H1 (cell line): ENCODE data around the gene NUP188. TPM values are rescaled to one million over a fixed set of nuclear protein-coding genes. Genes with fewer than 3 reads are reported as not detected.
A peak's percentile ranks its signal among the peaks of the same experiment; 100 is the strongest.

Source experiments
- CTCF ChIA-PET: fragments of 300-600 bp; sonication (Branson Sonifier 250); formaldehyde crosslinking; loops from one replicate; lab custom pipeline; 2021; ENCODE audit not compliant: partially characterized antibody; lab: Charles Lee
- POLR2A ChIA-PET: fragments of 300-600 bp; sonication (Branson Sonifier 250); formaldehyde crosslinking; loops from one replicate; lab custom pipeline; 2021; ENCODE audit warnings: inconsistent platforms; ENCODE audit not compliant: partially characterized antibody; lab: Charles Lee
- DNase-seq, 2 experiments: peaks; one replicate each; pipeline versions ENCODE4 v3.0.0 to v3.0.0-alpha.2; 2010 to 2022; ENCODE audit warnings: low spot score in 2 of 2, low read depth in 1 of 2, mixed read lengths in 1 of 2
- FAIRE-seq: peaks from 2 replicates; lab custom pipeline; 2011; peaks lifted over from hg19 to GRCh38; lab: Jason Lieb, UNC
- H2AFZ ChIP-seq: 2 replicates; pipeline ENCODE4 v1.8.1; 2012; ENCODE audit warnings: low read length, inconsistent platforms
- H2AK5ac ChIP-seq: 2 replicates; pipeline ENCODE4 v1.6.1; 2013; ENCODE audit warnings: low read depth, low read length
- H2BK120ac ChIP-seq: replicated peaks from 2 replicates; pipeline ENCODE3; 2013; ENCODE audit warnings: low read depth, low read length, inconsistent platforms
- H2BK12ac ChIP-seq: 2 replicates; pipeline ENCODE4 v1.6.1; 2013; ENCODE audit warnings: low read depth, low read length
- H2BK15ac ChIP-seq: 2 replicates; pipeline ENCODE4 v1.6.1; 2013; ENCODE audit warnings: low read length
- H2BK20ac ChIP-seq: 2 replicates; pipeline ENCODE4 v1.6.1; 2013; ENCODE audit warnings: low read length
- H2BK5ac ChIP-seq: 2 replicates; pipeline ENCODE4 v1.6.1; 2013; ENCODE audit warnings: low read depth, low read length
- H3K14ac ChIP-seq: 2 replicates; pipeline ENCODE4 v1.6.1; 2013; ENCODE audit warnings: inconsistent platforms; ENCODE audit not compliant: insufficient read length
- H3K18ac ChIP-seq: 2 replicates; pipeline ENCODE4 v1.6.1; 2013; ENCODE audit warnings: low read length; ENCODE audit errors: extremely low read depth
- H3K23ac ChIP-seq: 2 replicates; pipeline ENCODE4 v1.6.1; 2013; ENCODE audit warnings: inconsistent platforms; ENCODE audit not compliant: insufficient read length
- H3K23me2 ChIP-seq: 2 replicates; pipeline ENCODE4 v1.6.1; 2013; ENCODE audit warnings: low read depth, low read length
- H3K27ac ChIP-seq: 2 replicates; pipeline ENCODE4 v1.6.1; 2011; ENCODE audit warnings: low read depth, low read length, inconsistent platforms
- H3K27me3 ChIP-seq, 4 experiments: replicated peaks in 1 of 4; 1 replicate in 1 of 4; 2 replicates in 3 of 4; pipeline versions ENCODE4 v1.6.1 to v1.8.1; 2011 to 2013; ENCODE audit warnings: low read length in 3 of 4, mild to moderate bottlenecking in 3 of 4, inconsistent platforms in 2 of 4, mixed read lengths in 2 of 4, moderate library complexity in 1 of 4; ENCODE audit not compliant: control insufficient read depth in 3 of 4, insufficient read depth in 3 of 4; ENCODE audit errors: extremely low read depth in 1 of 4
- H3K36me3 ChIP-seq, 4 experiments: 2 replicates each; pipeline versions ENCODE4 v1.6.1 to v1.8.1; 2011 to 2013; ENCODE audit warnings: mild to moderate bottlenecking in 4 of 4, low read length in 3 of 4, moderate library complexity in 2 of 4, control low read depth in 1 of 4, inconsistent platforms in 1 of 4; ENCODE audit not compliant: insufficient read depth in 4 of 4, control insufficient read depth in 2 of 4
- H3K4ac ChIP-seq: replicated peaks from 2 replicates; pipeline ENCODE3; 2013; ENCODE audit warnings: low read length, low read depth, mixed read lengths, inconsistent platforms; ENCODE audit not compliant: insufficient read length
- H3K4me1 ChIP-seq, 4 experiments: replicated peaks in 1 of 4; 1 replicate in 1 of 4; 2 replicates in 3 of 4; pipeline versions ENCODE4 v1.6.1 to v1.8.1; 2011 to 2013; ENCODE audit warnings: low read length in 3 of 4, inconsistent platforms in 2 of 4, mixed read lengths in 1 of 4; ENCODE audit not compliant: insufficient read depth in 4 of 4, control insufficient read depth in 3 of 4
- H3K4me2 ChIP-seq, 2 experiments: 2 replicates each; pipeline versions ENCODE4 v1.6.1 to v1.8.1; 2011 to 2013; ENCODE audit warnings: low read depth in 2 of 2, low read length in 2 of 2, control low read depth in 1 of 2, inconsistent platforms in 1 of 2, mild to moderate bottlenecking in 1 of 2; ENCODE audit not compliant: insufficient read depth in 1 of 2
- H3K4me3 ChIP-seq, 4 experiments: fragments of 200-600, 300-600 bp in 1 of 4; sonication (generic), shearing (Covaris generic), sonication (Bioruptor Twin) in 1 of 4; 2 replicates each; pipeline versions ENCODE4 v1.5.1 to v1.8.1; 2011 to 2016; ENCODE audit warnings: low read length in 4 of 4, low read depth in 3 of 4, control low read depth in 2 of 4, inconsistent platforms in 2 of 4, mild to moderate bottlenecking in 2 of 4, mixed read lengths in 1 of 4, moderate library complexity in 1 of 4; ENCODE audit not compliant: insufficient read depth in 2 of 4; ENCODE audit errors: extremely low read depth in 1 of 4
- H3K56ac ChIP-seq: replicated peaks from 2 replicates; pipeline ENCODE3; 2013; ENCODE audit warnings: low read depth, mild to moderate bottlenecking, mixed read lengths, low read length, inconsistent platforms; ENCODE audit not compliant: insufficient read length
- H3K79me1 ChIP-seq: 2 replicates; pipeline ENCODE4 v1.6.1; 2013; ENCODE audit warnings: low read depth, low read length, control low read depth
- H3K79me2 ChIP-seq, 2 experiments: 2 replicates each; pipeline versions ENCODE4 v1.6.1 to v1.8.1; 2012 to 2013; ENCODE audit warnings: low read length in 2 of 2, mild to moderate bottlenecking in 2 of 2, inconsistent platforms in 1 of 2; ENCODE audit not compliant: insufficient read depth in 2 of 2, control insufficient read depth in 1 of 2
- H3K9ac ChIP-seq, 4 experiments: replicated peaks in 1 of 4; 1 replicate in 1 of 4; 2 replicates in 3 of 4; pipeline versions ENCODE4 v1.6.1 to v1.8.1; 2011 to 2013; ENCODE audit warnings: low read depth in 3 of 4, low read length in 3 of 4, control low read depth in 2 of 4, mild to moderate bottlenecking in 2 of 4, moderate library complexity in 2 of 4, inconsistent platforms in 1 of 4; ENCODE audit errors: extremely low read depth in 1 of 4
- H3K9me3 ChIP-seq, 2 experiments: 2 replicates each; pipeline versions ENCODE4 v1.6.1 to v1.8.1; 2012 to 2013; ENCODE audit warnings: mild to moderate bottlenecking in 2 of 2, moderate library complexity in 2 of 2, control low read depth in 1 of 2, inconsistent platforms in 1 of 2, low read depth in 1 of 2, low read length in 1 of 2, mixed read lengths in 1 of 2; ENCODE audit not compliant: insufficient read depth in 2 of 2
- H4K20me1 ChIP-seq, 2 experiments: replicated peaks in 1 of 2; 2 replicates each; pipeline versions ENCODE3 to v1.8.1; 2011 to 2013; ENCODE audit warnings: inconsistent platforms in 2 of 2, low read length in 2 of 2, mild to moderate bottlenecking in 1 of 2; ENCODE audit not compliant: insufficient read depth in 2 of 2, control insufficient read depth in 1 of 2
- H4K5ac ChIP-seq: 2 replicates; pipeline ENCODE4 v1.6.1; 2013; ENCODE audit warnings: low read length, low read depth, mixed read lengths, inconsistent platforms; ENCODE audit not compliant: insufficient read length
- H4K8ac ChIP-seq: 2 replicates; pipeline ENCODE4 v1.8.0; 2013; ENCODE audit warnings: mild to moderate bottlenecking, moderate library complexity, low read length, inconsistent platforms; ENCODE audit not compliant: insufficient read depth; ENCODE audit errors: extremely low read depth
- H4K91ac ChIP-seq: replicated peaks from 2 replicates; pipeline ENCODE3; 2013; ENCODE audit warnings: low read length, mixed read lengths, inconsistent platforms; ENCODE audit not compliant: insufficient read length
- CBX8 ChIP-seq: fragments of 300-800, 300-1000 bp; sonication (generic); IDR thresholded peaks from 2 replicates; pipeline ENCODE4 v1.7.1; 2016; ENCODE audit warnings: low read depth, low read length, borderline replicate concordance
- PHF8 ChIP-seq: fragments of 200-600 bp; sonication (generic); conservative IDR thresholded peaks from 2 replicates; pipeline ENCODE4 v1.7.1; 2012; ENCODE audit warnings: low read depth, mild to moderate bottlenecking, inconsistent platforms, low read length, moderate library complexity
- POLR2AphosphoS5 ChIP-seq: IDR thresholded peaks from 2 replicates; pipeline ENCODE4 v1.6.1; 2011; ENCODE audit warnings: low read depth, low read length
- RNF2 ChIP-seq: fragments of 200-900, 300-1000 bp; sonication (generic); IDR thresholded peaks from 2 replicates; pipeline ENCODE4 v1.7.1; 2016; ENCODE audit warnings: borderline replicate concordance, low read depth, mild to moderate bottlenecking, antibody characterized with exemption, low read length; ENCODE audit not compliant: poor library complexity, severe bottlenecking; ENCODE audit errors: missing control alignments
- TCF12 ChIP-seq: IDR thresholded peaks from 2 replicates; pipeline ENCODE4 v1.6.1; 2011; ENCODE audit warnings: low read depth, mild to moderate bottlenecking, low read length
- YY1 ChIP-seq: IDR thresholded peaks from 2 replicates; pipeline ENCODE4 v1.6.1; 2011; ENCODE audit warnings: low read depth, mild to moderate bottlenecking, low read length
- WGBS, 2 experiments: shearing (Covaris generic) in 1 of 2; methylation state at CpG; one replicate each; pipeline versions ENCODE4 v1.1.6 to v1.1.7; 2013 to 2015; ENCODE audit warnings: low lambda C conversion rate in 2 of 2, mixed read lengths in 2 of 2, inconsistent platforms in 1 of 2, low coverage in 1 of 2, missing lambda C conversion rate in 1 of 2; ENCODE audit not compliant: insufficient replicate concordance in 2 of 2, insufficient coverage in 1 of 2, insufficient read length in 1 of 2; ENCODE audit errors: extremely low coverage in 1 of 2, missing lambda C conversion rate in 1 of 2; 5-methylcytosine and 5-hydroxymethylcytosine counted together
- polyA plus RNA-seq, 7 experiments: library from polyadenylated mRNA; depleted of rRNA in 3 of 7; stranded (reverse) in 5 of 7; unstranded in 2 of 7; fragments of >200 nt in 5 of 7; fragments of 200-250 nt in 2 of 7; gene quantifications; 1 replicate in 5 of 7; 2 replicates in 1 of 7; 4 replicates in 1 of 7; pipeline versions ENCODE4 v1.2.1 to v1.2.3, GENCODE V29; 2011 to 2013; ENCODE audit warnings: missing spikeins in 2 of 7, mixed read lengths in 2 of 7
- total RNA-seq: library from RNA; stranded (reverse); fragmentation: NEBNext Ultra II Directional; extraction: Animal tissue kit (Norgen Biotek cat#: 25700); gene quantifications from 2 replicates; pipeline ENCODE4 v1.2.1, GENCODE V29; 2021

Gene NUP188
- total and polyA plus RNA-seq, 2 of the 8 experiments (the other 6 are each of a cell fraction or from before 2014, with no cell fraction given), result 90.1 to 111 TPM

DNA sequence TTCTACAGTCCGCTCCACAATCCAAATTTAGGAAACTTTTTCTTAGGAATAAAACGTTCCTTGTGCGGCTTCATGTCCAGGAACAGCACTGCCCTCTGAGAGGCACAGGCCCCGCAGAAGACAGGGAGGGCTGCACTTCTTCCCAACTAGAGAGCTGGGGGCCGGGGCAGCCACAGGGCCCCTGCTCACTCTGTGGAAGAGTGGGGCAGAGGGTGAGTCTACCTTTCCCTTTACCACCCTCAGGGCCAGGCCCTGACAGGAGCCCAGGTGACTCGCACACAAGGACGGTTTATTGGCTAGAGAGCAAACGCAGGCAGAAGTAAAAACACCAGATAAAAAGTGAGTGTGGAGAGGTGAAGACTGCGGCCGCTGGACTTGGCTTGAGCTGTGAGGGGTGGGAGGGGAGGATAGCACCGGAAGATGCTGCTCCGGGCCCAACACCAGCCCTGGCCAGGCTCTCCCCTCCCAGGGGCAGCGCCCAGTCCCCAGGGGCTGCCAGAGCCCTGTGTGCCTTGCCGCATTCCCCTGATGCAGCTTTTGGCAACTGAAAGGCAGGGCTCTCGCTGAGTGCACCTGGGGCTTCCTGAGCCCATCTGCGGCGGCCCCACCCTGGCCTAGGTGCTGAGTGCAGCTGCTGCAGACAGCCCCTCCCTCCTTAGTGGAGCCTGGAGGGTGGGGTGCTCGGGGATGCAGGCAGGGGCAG is 60.4 kb downstream of the NUP188 start:
- FAIRE-seq, result no peak
- H2BK12ac ChIP-seq, result no peak overlapping the region
- no peak for DNase-seq
- H2BK15ac ChIP-seq, result no peak overlapping the region
- TF ChIP-seq RNF2 (no peak), CBX8 (no peak), YY1 (no peak), POLR2AphosphoS5 (peak; percentile 32; the same call in 1 of the 2 replicates), TCF12 (no peak), PHF8 (no peak)
- H3K14ac ChIP-seq, result no peak overlapping the region
- H3K9ac ChIP-seq, result no peak overlapping the region
- H3K4ac ChIP-seq, result no peak overlapping the region
- H3K4me1 ChIP-seq, result no peaks in the 10 kb centered on the region
- 0 out of 2 replicates have a peak, but pooled peaks cover 1% of the 10 kb centered on the region for H3K23me2 ChIP-seq
- no peak overlapping the region for H2AFZ ChIP-seq
- no peak overlapping the region for H2BK5ac ChIP-seq
- no peak overlapping the region for H3K56ac ChIP-seq
- 94% methylated on average over 17 of the region's 18 CpGs; no CpG with 5 or more reads in 1 of the 2 experiments for WGBS, 2 experiments
- no peak overlapping the region for H3K23ac ChIP-seq
- H3K4me3 ChIP-seq, result no peak overlapping the region
- POLR2A ChIA-PET, result interaction anchor here (0.8 to 3.0 kb wide), 8 partner anchors 9 to 188 kb away, joined by 3 to 11 read pairs (median 4); partner anchors contain the start of gene SH3GLB2
- CTCF ChIA-PET, result interaction anchor here (0.6 to 7.8 kb wide), 13 partner anchors 12 to 163 kb away, joined by 3 to 89 read pairs (median 7); partner anchors contain the start of gene SH3GLB2
- H3K79me1 ChIP-seq, result peaks cover 2% of the 10 kb centered on the region
- no peak overlapping the region for H4K91ac ChIP-seq
- H4K8ac ChIP-seq, result no peak overlapping the region
- H2BK20ac ChIP-seq, result no peak overlapping the region
- H4K5ac ChIP-seq, result no peak overlapping the region
- H3K18ac ChIP-seq, result no peak overlapping the region
- no peak overlapping the region for H3K4me2 ChIP-seq
- H3K79me2 ChIP-seq, result no peaks in the 10 kb centered on the region
- H3K27me3 ChIP-seq, result no peaks in the 10 kb centered on the region
- H3K27ac ChIP-seq, result no peak overlapping the region
- no peak overlapping the region for H2BK120ac ChIP-seq
- peaks cover 5 to 19% of the 10 kb centered on the region in 2 experiments for H4K20me1 ChIP-seq
- H3K36me3 ChIP-seq, result peaks cover 18 to 52% (median 32%) of the 10 kb centered on the region in 4 experiments
- no peak overlapping the region for H2AK5ac ChIP-seq
- H3K9me3 ChIP-seq, result no peaks in the 10 kb centered on the region
